HG03571 (cell line): Measurements from ENCODE around the gene SMAGP.

Experiments used
- ATAC-seq: cut with Tn5 transposase; IDR thresholded peaks from one replicate; pipeline ENCODE4 v1.9.1; 2021; ENCODE audit not compliant: unreplicated experiment

Gene SMAGP

GRCh38 chr12:51197736-51198567 lies 72.3 kb downstream of the SMAGP start:
- no peak for ATAC-seq

DNA sequence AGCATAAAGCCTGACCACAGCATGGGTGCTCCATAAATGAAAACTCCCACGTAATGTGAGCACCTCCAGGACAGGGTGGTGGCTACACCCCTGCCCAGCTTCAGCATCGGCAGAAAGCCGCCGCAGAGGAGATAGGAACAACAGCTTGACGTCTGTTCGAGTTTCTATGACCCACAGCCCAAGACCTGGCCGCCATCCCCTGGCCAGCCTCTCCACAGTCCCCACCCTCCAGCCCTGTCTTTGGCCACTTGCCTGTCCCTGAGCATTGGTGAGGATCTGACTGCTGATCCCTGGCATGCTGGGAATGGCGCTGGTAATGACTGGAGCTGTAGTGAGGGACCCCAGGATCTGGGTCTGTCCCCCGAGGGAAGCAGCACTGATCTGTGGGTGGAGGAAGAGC lies 73.7 kb downstream of the SMAGP start:
- no peak for ATAC-seq

- ATAC-seq = no peak
Measured at GRCh38 chr12:51195841-51196240, 74.4 kb downstream of the SMAGP start.
